ENCODE results near the gene TRIM47.

The TRIM47 gene

GRCh38 chr17:75878174-75878998 lies at the start of gene TRIM47:
Gene TRIM47, minus strand, starts transcription at chr17:75878581. Its CDS starts 33 bp downstream, at chr17:75878548.
- TF ChIP-seq, protein P1, sequence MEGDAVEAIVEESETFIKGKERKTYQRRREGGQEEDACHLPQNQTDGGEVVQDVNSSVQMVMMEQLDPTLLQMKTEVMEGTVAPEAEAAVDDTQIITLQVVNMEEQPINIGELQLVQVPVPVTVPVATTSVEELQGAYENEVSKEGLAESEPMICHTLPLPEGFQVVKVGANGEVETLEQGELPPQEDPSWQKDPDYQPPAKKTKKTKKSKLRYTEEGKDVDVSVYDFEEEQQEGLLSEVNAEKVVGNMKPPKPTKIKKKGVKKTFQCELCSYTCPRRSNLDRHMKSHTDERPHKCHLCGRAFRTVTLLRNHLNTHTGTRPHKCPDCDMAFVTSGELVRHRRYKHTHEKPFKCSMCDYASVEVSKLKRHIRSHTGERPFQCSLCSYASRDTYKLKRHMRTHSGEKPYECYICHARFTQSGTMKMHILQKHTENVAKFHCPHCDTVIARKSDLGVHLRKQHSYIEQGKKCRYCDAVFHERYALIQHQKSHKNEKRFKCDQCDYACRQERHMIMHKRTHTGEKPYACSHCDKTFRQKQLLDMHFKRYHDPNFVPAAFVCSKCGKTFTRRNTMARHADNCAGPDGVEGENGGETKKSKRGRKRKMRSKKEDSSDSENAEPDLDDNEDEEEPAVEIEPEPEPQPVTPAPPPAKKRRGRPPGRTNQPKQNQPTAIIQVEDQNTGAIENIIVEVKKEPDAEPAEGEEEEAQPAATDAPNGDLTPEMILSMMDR (IDR thresholded peaks at IDR 0.05; ENCODE audit: insufficient read depth, low read length, missing control alignments): peak; percentile 39
- ChIA-PET CTCF (interaction anchor here (0.7 to 3.5 kb wide), 17 partner anchors 7 to 135 kb away, joined by 3 to 32 read pairs (median 6); partner anchors contain the start of genes GALK1, TRIM65 and WBP2), POLR2A (interaction anchor here (0.9 to 1.6 kb wide), 7 partner anchors 12 to 113 kb away, joined by 3 to 9 read pairs (median 4); partner anchors contain the start of genes MRPL38, TRIM65 and WBP2)
- no peak for DNase-seq (ENCODE audit: low read depth, low spot score)
- peak within 1 kb of the TSS; percentile 57 for H3K4me3 ChIP-seq (ENCODE audit: low read depth, low read length)

DNA sequence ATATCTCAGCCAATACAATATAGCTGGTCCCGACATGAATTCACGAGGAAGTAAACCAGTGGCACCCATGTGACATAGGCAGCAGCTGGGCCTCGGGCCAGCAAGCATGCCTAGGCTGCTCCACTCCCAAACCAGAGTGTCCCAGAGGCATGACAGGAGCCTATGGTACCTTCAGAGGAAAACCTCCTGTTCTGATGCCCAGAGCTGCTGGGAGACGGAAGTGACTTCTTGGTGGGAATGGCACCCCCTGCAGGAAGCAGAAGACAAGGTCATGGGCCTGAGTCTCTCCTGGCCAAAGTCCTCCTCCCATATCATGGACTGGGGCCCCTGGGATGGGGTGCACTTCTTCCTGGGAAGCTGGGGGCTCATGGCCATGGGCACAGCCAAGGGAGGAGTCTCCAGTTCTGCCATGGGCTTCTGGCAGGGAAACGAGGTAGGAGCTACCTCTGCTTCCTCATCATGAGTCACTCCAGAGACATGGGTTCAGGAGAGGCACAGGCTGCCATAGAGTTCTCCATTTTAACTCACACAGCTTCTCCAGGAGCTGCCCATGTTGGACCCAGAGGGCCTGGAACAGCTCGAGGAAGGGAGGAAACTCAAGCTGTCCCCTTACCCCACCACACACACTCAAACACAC lies 49.0 kb upstream of the TRIM47 start:
- no peak overlapping the region for H3K4me3 ChIP-seq (ENCODE audit: low read depth, low read length)
- DNase-seq (ENCODE audit: low read depth, low spot score): no peak
- POLR2A ChIA-PET: no interaction called here
- TF ChIP-seq, protein P1 (IDR thresholded peaks at IDR 0.05; ENCODE audit: insufficient read depth, low read length, missing control alignments): peak; percentile 20
- CTCF ChIA-PET: interaction anchor here (0.8 to 5.6 kb wide), 9 partner anchors 9 to 70 kb away, joined by 3 to 33 read pairs (median 4); partner anchors contain the start of gene MRPL38

GRCh38 chr17:75926456-75926855 lies 48.1 kb upstream of the TRIM47 start:
- DNase-seq (ENCODE audit: low read depth, low spot score): no peak
- ChIA-PET CTCF (interaction anchor here (1.1 to 5.6 kb wide), 5 partner anchors 9 to 71 kb away, joined by 4 to 33 read pairs (median 5); partner anchors contain the start of gene MRPL38), POLR2A (no interaction called here)
- H3K4me3 ChIP-seq (ENCODE audit: low read depth, low read length): no peak overlapping the region
- TF ChIP-seq, protein P1 (IDR thresholded peaks at IDR 0.05; ENCODE audit: insufficient read depth, low read length, missing control alignments): no peak

GRCh38 chr17:75925912-75926311 lies 47.5 kb upstream of the TRIM47 start:
- no peak for DNase-seq (ENCODE audit: low read depth, low spot score)
- no peak overlapping the region for H3K4me3 ChIP-seq (ENCODE audit: low read depth, low read length)
- ChIA-PET CTCF (interaction anchor here (0.9 to 5.6 kb wide), 6 partner anchors 9 to 88 kb away, joined by 3 to 33 read pairs (median 4); partner anchors contain the start of gene MRPL38), POLR2A (interaction anchor here (1.0 kb wide), 1 partner anchor 10 kb away, joined by 3 read pairs; no protein-coding TSS in a partner anchor)
- TF ChIP-seq, protein P1 (IDR thresholded peaks at IDR 0.05; ENCODE audit: insufficient read depth, low read length, missing control alignments): no peak

- no peak overlapping the region for H3K4me3 ChIP-seq (ENCODE audit: low read depth, low read length)
- no peak for DNase-seq (ENCODE audit: low read depth, low spot score)
- TF ChIP-seq, protein P1 (IDR thresholded peaks at IDR 0.05; ENCODE audit: insufficient read depth, low read length, missing control alignments): no peak
- CTCF ChIA-PET: interaction anchor here (0.9 to 5.6 kb wide), 4 partner anchors 15 to 89 kb away, joined by 3 to 33 read pairs (median 12); partner anchors contain the start of gene MRPL38
- POLR2A ChIA-PET: interaction anchor here (1.0 kb wide), 1 partner anchor 9 kb away, joined by 3 read pairs; no protein-coding TSS in a partner anchor
Observed at GRCh38 chr17:75925103-75925502, 46.7 kb upstream of the TRIM47 start.

Measured in AG04449 (cell line).